Gastrocnemius medialis (tissue), 4 donors: Measurements from ENCODE around the gene DPP4. TPM values are rescaled to one million over a fixed set of nuclear protein-coding genes. Genes with fewer than 3 reads are reported as not detected.

ENCODE experiments used
- ATAC-seq, 2 donors: fragments of 150-250 bp; one replicate each; pipeline ENCODE4 v1.9.1; 2016
- DNase-seq, 2 donors: peaks; one replicate each; pipeline ENCODE4 v3.0.0-alpha.2; 2019
- H3K27ac ChIP-seq, 4 donors: fragments of 200-600 bp; sonication (generic); 1 replicate in 1 of 4; 2 replicates in 3 of 4; pipeline ENCODE4 v1.5.1; 2016 to 2018; ENCODE audit warnings: mild to moderate bottlenecking in 2 of 4, moderate library complexity in 1 of 4
- H3K27me3 ChIP-seq, 3 donors: fragments of 200-600 bp; sonication (generic) in 2 of 3; 1 replicate in 1 of 3; 2 replicates in 2 of 3; pipeline versions ENCODE4 v1.5.1 to v1.6.0; 2016 to 2019; ENCODE audit warnings: mild to moderate bottlenecking in 1 of 3, moderate library complexity in 1 of 3
- H3K36me3 ChIP-seq, 2 donors: fragments of 200-600 bp; sonication (generic) in 1 of 2; one replicate each; pipeline ENCODE4 v1.5.1; 2017 to 2018
- H3K4me1 ChIP-seq, 2 donors: fragments of 200-600 bp; sonication (generic) in 1 of 2; one replicate each; pipeline ENCODE4 v1.5.1; 2016 to 2017; ENCODE audit warnings: mild to moderate bottlenecking in 2 of 2
- H3K4me3 ChIP-seq, 4 donors: fragments of 200-600 bp; sonication (generic) in 3 of 4; 1 replicate in 1 of 4; 2 replicates in 3 of 4; pipeline ENCODE4 v1.5.1; 2016 to 2019; ENCODE audit warnings: mild to moderate bottlenecking in 2 of 4
- H3K9me3 ChIP-seq, 3 donors: fragments of 200-600 bp; sonication (generic) in 2 of 3; 1 replicate in 1 of 3; 2 replicates in 2 of 3; pipeline ENCODE4 v1.5.1; 2016 to 2019
- POLR2A ChIP-seq, 2 donors: fragments of 450-650 bp; IDR thresholded peaks; one replicate each; pipeline ENCODE4 v1.6.1; 2017; ENCODE audit warnings: antibody characterized with exemption in 2 of 2, mild to moderate bottlenecking in 2 of 2, moderate library complexity in 2 of 2
- in situ Hi-C, 4 donors: fragments of 200-750 bp; cut with MboI; loops; one replicate each; pipeline versions ENCODE4 v1.15.0 to v1.8.0; 2017; ENCODE audit warnings: low sequenced_read_pairs in 4 of 4
- intact Hi-C: fragments of 100-400 bp; cut with DNase I; formaldehyde crosslinking; loops from one replicate; pipeline ENCODE4 v1.15.1; 2023; ENCODE audit warnings: low total_unique reads
- total RNA-seq, 4 donors: library from RNA; depleted of rRNA; stranded (reverse); fragments of >200 nt; gene quantifications; one replicate each; pipeline versions ENCODE4 v1.1.0 to v1.2.3, GENCODE V29; 2016
- TF ChIP-seq, protein P1 (sequence below), 5 experiments: fragments of 450-650 bp in 3 of 5; fragments of 200-600 bp in 2 of 5; sonication (generic) in 2 of 5; IDR thresholded peaks in 4 of 5; conservative IDR thresholded peaks in 1 of 5; 1 replicate in 4 of 5; 2 replicates in 1 of 5; pipeline ENCODE4 v1.5.1; 2016 to 2019; ENCODE audit warnings: antibody characterized with exemption in 5 of 5, mild to moderate bottlenecking in 3 of 5, moderate library complexity in 3 of 5

The DPP4 gene
- total RNA-seq, 4 donors from 2014 or later = 2.2 to 7.9 (median 3.7) TPM

DNA sequence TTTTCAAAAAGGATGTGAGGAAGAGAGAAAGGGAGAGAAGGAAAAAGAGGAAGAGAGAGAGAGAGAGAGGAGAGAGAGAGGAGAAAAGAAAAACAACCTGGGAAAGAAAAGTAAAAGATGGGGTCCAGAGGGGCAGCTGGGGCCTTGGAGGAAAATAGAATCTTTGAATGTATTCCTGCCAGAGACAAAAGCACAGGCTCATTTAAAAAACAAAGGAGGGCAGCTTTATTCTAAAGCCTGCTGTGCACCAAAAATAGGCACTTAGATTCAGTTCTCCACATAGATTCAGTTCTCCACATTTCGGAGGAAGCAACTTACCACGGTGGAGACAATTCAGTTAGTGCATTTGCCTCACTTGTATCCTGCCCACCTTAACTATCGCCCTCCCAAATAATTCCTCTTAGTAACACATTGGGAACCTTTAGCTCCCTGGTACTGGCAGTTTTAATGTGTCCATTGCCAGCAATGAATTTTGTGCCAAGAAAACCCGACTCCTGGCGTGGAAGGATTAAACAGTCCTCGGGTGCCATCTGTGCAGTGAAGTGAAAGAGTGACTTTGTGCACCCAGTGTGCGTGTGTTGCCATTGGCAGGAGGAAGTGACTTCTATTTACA is 71.3 kb downstream of the DPP4 start:
- Histone ChIP-seq H3K36me3 (no peaks in the 10 kb centered on the region), H3K27ac (no peak overlapping the region), H3K27me3 (peaks cover 0 to 2% (median 0%) of the 10 kb centered on the region in 3 donors), H3K9me3 (no peaks in the 10 kb centered on the region), H3K4me3 (no peak overlapping the region), H3K4me1 (no peaks in the 10 kb centered on the region)
- intact Hi-C loops (no loop called here), in situ Hi-C loops (loop anchor here in 3 of 4 donors (10.0 to 25.0 kb wide), 3 partner anchors 122 to 310 kb away; partner anchors contain the start of gene IFIH1 (in 1 of the 3))
- DNase-seq (no peak), ATAC-seq (no peak)
- no peak for TF ChIP-seq POLR2A (IDR thresholded peaks at IDR 0.05)

DNA sequence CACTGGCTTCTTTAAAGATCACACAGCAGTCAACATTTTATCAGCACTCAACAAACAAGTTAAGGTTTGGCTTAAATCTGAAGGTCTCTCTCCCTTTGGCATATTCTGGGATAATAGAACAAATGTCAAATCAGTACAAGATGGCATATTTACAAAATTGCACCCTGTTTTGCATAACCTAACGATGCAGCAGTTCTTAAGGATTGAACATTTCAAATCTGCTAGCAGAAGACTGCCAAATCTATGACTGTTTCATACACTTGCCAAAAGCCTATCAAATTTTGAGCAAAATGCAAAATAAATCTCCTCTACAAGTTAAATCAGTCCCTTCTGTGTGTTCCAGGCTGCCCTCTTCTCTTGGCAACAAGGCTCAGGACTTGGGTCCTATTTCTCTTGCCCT is 73.6 kb downstream of the DPP4 start:
- TF ChIP-seq, protein P1, sequence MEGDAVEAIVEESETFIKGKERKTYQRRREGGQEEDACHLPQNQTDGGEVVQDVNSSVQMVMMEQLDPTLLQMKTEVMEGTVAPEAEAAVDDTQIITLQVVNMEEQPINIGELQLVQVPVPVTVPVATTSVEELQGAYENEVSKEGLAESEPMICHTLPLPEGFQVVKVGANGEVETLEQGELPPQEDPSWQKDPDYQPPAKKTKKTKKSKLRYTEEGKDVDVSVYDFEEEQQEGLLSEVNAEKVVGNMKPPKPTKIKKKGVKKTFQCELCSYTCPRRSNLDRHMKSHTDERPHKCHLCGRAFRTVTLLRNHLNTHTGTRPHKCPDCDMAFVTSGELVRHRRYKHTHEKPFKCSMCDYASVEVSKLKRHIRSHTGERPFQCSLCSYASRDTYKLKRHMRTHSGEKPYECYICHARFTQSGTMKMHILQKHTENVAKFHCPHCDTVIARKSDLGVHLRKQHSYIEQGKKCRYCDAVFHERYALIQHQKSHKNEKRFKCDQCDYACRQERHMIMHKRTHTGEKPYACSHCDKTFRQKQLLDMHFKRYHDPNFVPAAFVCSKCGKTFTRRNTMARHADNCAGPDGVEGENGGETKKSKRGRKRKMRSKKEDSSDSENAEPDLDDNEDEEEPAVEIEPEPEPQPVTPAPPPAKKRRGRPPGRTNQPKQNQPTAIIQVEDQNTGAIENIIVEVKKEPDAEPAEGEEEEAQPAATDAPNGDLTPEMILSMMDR (IDR thresholded peaks at IDR 0.05 in 4 of 5, conservative IDR thresholded peaks at IDR 0.05 in 1 of 5) = no peak
- TF ChIP-seq POLR2A (IDR thresholded peaks at IDR 0.05) = no peak
- no peaks in the 10 kb centered on the region for H3K4me1 ChIP-seq
- no peak overlapping the region for H3K4me3 ChIP-seq
- ATAC-seq = no peak
- in situ Hi-C loops = loop anchor here in 3 of 4 donors (10.0 to 25.0 kb wide), 3 partner anchors 124 to 312 kb away; partner anchors contain the start of gene IFIH1 (in 1 of the 3)
- H3K27me3 ChIP-seq = peaks cover 0 to 2% (median 0%) of the 10 kb centered on the region in 3 donors
- intact Hi-C loops = no loop called here
- H3K36me3 ChIP-seq = no peaks in the 10 kb centered on the region
- H3K9me3 ChIP-seq = no peaks in the 10 kb centered on the region
- H3K27ac ChIP-seq = no peak overlapping the region
- DNase-seq = no peak

DNA sequence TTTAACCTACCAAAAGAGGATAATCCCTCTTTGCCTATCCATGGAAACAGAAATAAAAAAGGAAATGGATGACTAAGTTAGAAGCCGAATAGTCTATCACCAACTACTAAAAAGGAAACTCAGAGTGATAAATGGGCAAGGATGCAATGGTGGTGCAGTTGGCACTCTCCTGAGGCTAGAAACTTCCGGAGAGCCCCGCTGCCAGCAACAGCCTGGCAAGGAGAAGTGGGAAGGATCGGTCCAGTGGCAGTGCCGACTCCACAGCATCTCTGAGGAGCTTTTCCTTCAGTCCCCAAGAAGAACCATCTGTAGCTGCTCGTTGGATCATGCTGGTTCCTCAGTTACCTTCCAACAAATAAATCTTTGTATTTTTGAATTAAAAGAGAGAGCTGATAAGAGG is 74.7 kb downstream of the DPP4 start:
- in situ Hi-C loops = no loop called here
- ATAC-seq = no peak

DNA sequence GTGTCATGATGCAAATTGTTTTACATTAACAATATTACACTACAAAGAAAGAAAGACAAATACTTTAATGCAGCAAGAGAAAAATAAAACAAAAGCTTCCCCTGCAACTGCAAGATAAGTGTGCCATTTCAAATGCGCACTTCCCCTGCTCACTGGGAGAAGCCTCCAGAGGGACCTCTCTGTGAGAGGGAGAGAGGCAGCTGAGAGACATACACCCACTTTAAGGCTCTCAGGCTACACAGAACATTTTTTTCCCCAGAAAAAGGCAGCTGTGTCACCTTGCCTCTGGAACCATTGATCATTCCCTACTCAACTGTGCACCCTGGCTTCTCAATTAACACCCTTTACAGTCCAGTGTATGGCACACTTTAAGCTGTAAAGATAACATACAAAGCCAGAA is 75.2 kb downstream of the DPP4 start:
- no peak for TF ChIP-seq POLR2A (IDR thresholded peaks at IDR 0.05)
- TF ChIP-seq, protein P1 (IDR thresholded peaks at IDR 0.05 in 4 of 5, conservative IDR thresholded peaks at IDR 0.05 in 1 of 5) = no peak
- no peak overlapping the region for H3K27ac ChIP-seq
- no peaks in the 10 kb centered on the region for H3K9me3 ChIP-seq
- DNase-seq = no peak
- H3K4me1 ChIP-seq = no peaks in the 10 kb centered on the region
- intact Hi-C loops (no loop called here), in situ Hi-C loops (no loop called here)
- no peaks in the 10 kb centered on the region for H3K36me3 ChIP-seq
- ATAC-seq = no peak
- peaks cover 0 to 2% (median 0%) of the 10 kb centered on the region in 3 donors for H3K27me3 ChIP-seq
- no peak overlapping the region for H3K4me3 ChIP-seq

More for the DNA sequence above, 74.7 kb downstream of the DPP4 start:
- no peak overlapping the region for H3K4me3 ChIP-seq
- no peaks in the 10 kb centered on the region for H3K4me1 ChIP-seq
- H3K36me3 ChIP-seq = no peaks in the 10 kb centered on the region
- H3K27me3 ChIP-seq = peaks cover 0 to 2% (median 0%) of the 10 kb centered on the region in 3 donors
- TF ChIP-seq, protein P1 (IDR thresholded peaks at IDR 0.05 in 4 of 5, conservative IDR thresholded peaks at IDR 0.05 in 1 of 5) = no peak
- no peak for TF ChIP-seq POLR2A (IDR thresholded peaks at IDR 0.05)
- intact Hi-C loops = no loop called here
- H3K27ac ChIP-seq = no peak overlapping the region
- no peaks in the 10 kb centered on the region for H3K9me3 ChIP-seq
- DNase-seq = no peak

DNA sequence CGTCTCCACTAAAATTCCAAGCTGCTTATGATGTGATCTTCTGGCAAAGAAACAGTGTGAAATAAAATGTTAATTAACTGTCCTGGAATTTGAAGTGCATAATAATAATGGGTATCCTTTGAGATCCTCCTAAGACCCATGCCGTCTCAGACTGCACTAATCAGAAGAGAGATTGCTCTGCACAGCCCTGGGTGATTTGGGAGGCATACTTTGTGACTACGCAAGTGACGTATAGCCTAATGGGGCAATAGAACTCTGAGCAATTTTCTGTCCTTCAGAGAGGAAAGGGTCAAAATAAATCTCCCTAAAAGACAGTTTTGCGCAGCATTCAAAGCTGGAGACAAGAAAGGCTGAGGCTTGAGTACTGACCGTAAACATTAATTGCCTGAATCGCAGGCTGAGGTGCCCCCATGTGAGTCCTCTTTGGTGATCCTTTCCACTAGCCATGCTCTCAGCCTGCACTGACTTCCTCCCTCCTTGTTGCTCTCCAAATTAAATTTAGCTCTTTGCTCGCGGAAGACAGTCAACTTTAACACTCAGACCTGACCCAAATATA is 76.0 kb downstream of the DPP4 start:
- no peaks in the 10 kb centered on the region for H3K36me3 ChIP-seq
- no peak for DNase-seq
- in situ Hi-C loops = no loop called here
- no peaks in the 10 kb centered on the region for H3K9me3 ChIP-seq
- intact Hi-C loops = no loop called here
- no peaks in the 10 kb centered on the region for H3K4me1 ChIP-seq
- no peak overlapping the region for H3K4me3 ChIP-seq
- H3K27ac ChIP-seq = no peak overlapping the region
- peaks cover 0 to 2% (median 0%) of the 10 kb centered on the region in 3 donors for H3K27me3 ChIP-seq
- ATAC-seq = no peak
- TF ChIP-seq POLR2A (IDR thresholded peaks at IDR 0.05) = no peak
- TF ChIP-seq, protein P1 (IDR thresholded peaks at IDR 0.05 in 4 of 5, conservative IDR thresholded peaks at IDR 0.05 in 1 of 5) = no peak
